ENCODE results near the gene PHF3. TPM values are rescaled to one million over a fixed set of nuclear protein-coding genes. Genes with fewer than 3 reads are reported as not detected.

PHF3 gene
- total RNA-seq, 1 experiment from 2014 or later = 56.4 TPM

- H3K4me1 Mint-ChIP-seq = no peaks in the 10 kb centered on the region
- ATAC-seq (no peak), DNase-seq (ENCODE audit: low spot score) (no peak)
- no peak overlapping the region for H3K27ac Mint-ChIP-seq
- ChIA-PET CTCF (no interaction called here), POLR2A (no interaction called here)
- no peaks in the 10 kb centered on the region; the same call in 1 of the 2 replicates for H3K36me3 Mint-ChIP-seq
- no peak overlapping the region for H3K4me3 Mint-ChIP-seq
- no peaks in the 10 kb centered on the region for H3K27me3 Mint-ChIP-seq (ENCODE audit: low read depth)
- H3K9me3 Mint-ChIP-seq = peaks cover 5% of the 10 kb centered on the region; the same call in 1 of the 2 replicates
- no peak for TF ChIP-seq E2F4 (CRISPR knock-in tag; IDR thresholded peaks at IDR 0.05; ENCODE audit: borderline replicate concordance, low read depth)
- TF ChIP-seq NR1H2 (CRISPR knock-in tag; IDR thresholded peaks at IDR 0.05) = no peak
- no peak for TF ChIP-seq RELA (CRISPR knock-in tag; IDR thresholded peaks at IDR 0.05; ENCODE audit: borderline replicate concordance)
- no peak for TF ChIP-seq E2F5 (CRISPR knock-in tag; IDR thresholded peaks at IDR 0.05)
- TF ChIP-seq STAT6 (CRISPR knock-in tag; conservative IDR thresholded peaks at IDR 0.05; ENCODE audit: low read depth) = no peak
- no peak for TF ChIP-seq SOX15 (CRISPR knock-in tag; IDR thresholded peaks at IDR 0.05)
- TF ChIP-seq JAZF1 (CRISPR knock-in tag; IDR thresholded peaks at IDR 0.05) = no peak
- TF ChIP-seq CTCF (IDR thresholded peaks at IDR 0.05) = no peak
- TF ChIP-seq USF1 (CRISPR knock-in tag; IDR thresholded peaks at IDR 0.05) = no peak
- no peak for TF ChIP-seq ZNF263 (CRISPR knock-in tag; IDR thresholded peaks at IDR 0.05; ENCODE audit: low read depth)
- no peak for TF ChIP-seq ZNF317 (CRISPR knock-in tag; IDR thresholded peaks at IDR 0.05; ENCODE audit: borderline replicate concordance, low read depth)
- no peak for TF ChIP-seq E2F1 (CRISPR knock-in tag; IDR thresholded peaks at IDR 0.05)
These were observed 89.1 kb downstream of the PHF3 start for GRCh38 chr6:63724721-63725120.

- Mint-ChIP-seq H3K27me3 (ENCODE audit: low read depth) (no peaks in the 10 kb centered on the region; the same call in 1 of the 2 replicates), H3K4me1 (no peaks in the 10 kb centered on the region), H3K27ac (no peak overlapping the region), H3K36me3 (no peaks in the 10 kb centered on the region; the same call in 1 of the 2 replicates), H3K9me3 (peaks cover 20% of the 10 kb centered on the region), H3K4me3 (no peak overlapping the region)
- CTCF ChIA-PET = no interaction called here
- POLR2A ChIA-PET = no interaction called here
- ATAC-seq (no peak), DNase-seq (ENCODE audit: low spot score) (no peak)
- no peak for TF ChIP-seq HMGXB4 (CRISPR knock-in tag; IDR thresholded peaks at IDR 0.05)
These were observed 94.7 kb downstream of the PHF3 start for GRCh38 chr6:63730311-63730710.
